CMK (cell line): Measurements from ENCODE around the gene ZNF521.

ENCODE experiments used
- DNase-seq: peaks from one replicate; pipeline ENCODE4 v3.0.0-alpha.2; 2010; ENCODE audit warnings: low read depth

The ZNF521 gene

DNA sequence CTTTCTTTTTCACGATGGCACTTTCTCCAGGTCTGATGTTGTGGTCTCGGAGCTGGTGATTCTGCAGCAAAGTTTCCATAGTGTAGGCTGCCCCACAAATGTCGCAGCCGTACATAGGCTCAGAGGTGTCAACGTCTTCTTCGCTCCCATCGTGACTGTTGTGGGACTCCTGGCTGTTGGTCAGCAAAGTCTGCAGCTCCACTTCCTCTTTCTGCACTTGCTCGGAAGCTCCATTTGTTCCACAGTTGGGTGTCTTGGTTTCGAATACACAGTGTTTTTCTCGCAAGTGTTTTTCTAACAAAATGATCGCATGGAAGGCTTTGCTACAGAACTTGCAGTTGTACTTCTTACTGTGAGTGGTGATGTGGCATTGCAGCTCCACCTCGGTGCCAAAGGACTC is 126.8 kb downstream of the ZNF521 start:
- DNase-seq: no peak

DNA sequence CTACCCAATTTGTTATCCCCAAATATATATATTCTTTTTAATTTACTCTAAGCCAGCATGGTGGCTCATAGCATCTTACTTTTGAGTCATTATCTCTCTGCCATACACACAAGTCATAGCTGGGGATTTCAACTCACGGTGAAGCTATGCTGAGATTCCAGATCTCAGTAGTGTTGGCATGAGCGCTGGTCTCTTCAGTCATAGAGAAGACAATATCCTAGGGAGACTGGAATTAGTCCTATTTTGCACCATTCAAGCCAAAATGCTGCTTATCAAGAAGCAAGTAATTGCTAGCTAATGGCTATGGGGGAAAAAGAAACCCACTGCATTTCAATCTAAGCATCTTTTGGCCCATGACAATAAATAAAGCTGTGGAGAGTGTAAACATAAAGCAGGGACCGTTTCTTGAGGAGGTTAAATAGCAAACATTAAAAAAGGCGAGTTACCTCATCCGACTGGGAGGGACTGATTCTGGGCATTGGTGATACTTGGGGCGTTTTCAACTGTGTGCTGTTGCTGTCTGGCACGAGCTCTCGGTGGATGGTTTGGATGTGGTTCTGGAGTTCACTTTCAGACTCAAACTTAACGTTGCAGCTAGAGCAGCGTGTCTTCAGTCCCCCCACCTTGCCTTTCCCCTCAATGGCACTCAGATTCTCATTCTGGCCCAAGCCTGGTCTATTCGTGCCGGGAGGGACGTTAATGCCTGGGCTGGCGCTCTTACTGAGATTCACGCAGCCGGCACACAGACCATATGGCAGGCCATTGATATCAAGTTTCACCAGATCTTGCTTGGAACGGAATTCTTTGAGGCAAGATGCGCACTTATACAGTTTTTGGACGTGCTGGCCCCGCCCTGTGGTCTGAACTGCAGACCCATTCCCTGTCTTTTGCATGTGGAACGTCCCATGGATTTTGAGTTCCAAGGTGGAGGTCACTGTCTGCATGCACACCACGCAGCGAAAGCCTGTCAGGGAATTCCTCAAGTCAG is 127.8 kb downstream of the ZNF521 start:
- DNase-seq: no peak

DNA sequence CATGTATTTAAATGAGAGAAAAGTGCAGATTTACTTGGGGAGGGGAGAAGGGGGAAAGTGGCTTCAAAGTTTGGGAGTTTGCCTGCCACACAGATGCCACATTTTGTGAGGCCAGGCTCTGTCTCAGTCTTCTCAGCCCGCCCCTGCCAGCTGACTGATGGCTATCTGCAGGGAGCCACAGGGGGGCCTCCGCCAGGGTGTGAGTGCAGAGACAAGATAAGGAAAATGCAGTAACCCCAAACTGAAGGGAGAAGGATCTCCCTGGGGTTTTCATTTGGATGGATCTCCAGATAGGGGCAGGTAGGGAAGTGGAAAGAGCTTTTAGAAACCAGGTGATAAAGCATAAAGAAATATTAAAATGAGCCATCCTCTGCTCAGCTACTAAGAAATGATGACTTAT is 128.8 kb downstream of the ZNF521 start:
- peak; percentile 83 for DNase-seq

DNA sequence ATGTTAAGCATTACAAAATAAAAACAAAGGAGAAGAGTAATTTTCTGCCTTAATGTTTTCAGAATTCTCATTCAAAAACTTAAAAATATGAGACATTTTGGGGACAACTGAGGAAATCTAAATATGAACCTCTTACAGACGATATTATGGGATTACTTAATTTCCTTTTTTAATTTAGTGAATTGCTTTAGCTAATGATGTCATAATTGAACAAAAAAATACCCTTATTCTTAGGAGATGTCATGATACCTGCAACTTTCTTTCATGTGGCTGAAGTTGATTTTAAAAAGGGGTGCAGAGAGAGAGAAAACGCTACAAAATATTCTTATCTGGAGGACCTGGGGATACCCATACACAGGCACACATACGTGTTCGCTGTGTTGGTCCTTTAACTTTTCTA is 129.3 kb downstream of the ZNF521 start:
- no peak for DNase-seq

DNA sequence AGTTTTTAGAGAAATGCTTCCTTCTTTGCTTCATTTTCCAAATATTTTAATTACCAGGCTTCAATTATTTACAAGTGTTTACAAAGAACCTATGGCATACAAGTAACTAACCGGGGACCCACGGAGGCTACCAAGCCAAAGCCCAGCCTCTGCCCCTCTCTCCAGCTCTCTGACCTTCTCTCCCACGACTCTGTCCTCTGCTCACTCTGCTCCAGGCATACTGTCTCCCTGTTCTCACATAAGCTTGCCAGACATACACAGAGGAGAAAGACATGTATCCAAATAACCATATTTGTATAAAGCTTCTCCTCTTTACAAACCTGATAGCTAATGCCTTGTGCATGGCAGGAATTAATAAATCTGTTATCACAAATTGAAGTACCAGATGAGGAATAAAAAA is 141.3 kb downstream of the ZNF521 start:
- DNase-seq: no peak

DNA sequence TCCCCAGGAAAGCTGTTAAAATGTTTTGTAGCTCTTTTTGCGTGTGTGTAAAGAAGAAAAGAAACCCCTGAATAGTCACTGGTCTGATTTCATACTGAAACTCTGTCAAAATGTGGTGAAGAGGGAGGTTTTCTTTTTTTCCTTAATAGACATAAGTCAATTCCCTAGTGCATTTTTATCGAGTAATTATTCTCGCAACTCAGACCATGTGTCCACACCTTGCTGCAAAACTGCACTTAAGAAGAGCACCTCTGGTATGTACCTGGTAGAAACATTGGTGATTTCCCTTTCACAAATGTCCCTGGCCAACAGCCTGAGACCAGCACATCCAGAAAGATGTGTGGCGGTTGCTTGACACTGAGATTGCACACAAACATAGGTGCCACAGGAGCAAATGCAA is 159.9 kb downstream of the ZNF521 start:
- no peak for DNase-seq

DNA sequence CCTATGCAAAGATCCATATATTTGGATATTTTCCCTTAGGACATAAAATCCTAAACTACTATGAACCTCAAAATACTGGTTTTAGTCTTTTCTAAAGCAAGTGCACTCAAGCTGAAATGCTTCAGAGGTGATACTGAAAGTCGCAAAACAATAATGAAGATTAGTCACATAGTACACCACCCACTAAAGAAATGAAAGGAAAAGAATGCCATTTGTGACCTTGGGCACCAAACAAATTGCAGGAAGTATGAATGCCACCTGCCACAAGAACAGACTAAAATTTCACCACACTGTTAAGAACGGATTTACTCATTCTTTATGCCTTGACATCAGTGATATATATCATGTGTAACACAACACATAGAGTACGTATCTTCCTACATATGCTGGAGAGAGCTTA is 161.5 kb downstream of the ZNF521 start:
- no peak for DNase-seq

DNA sequence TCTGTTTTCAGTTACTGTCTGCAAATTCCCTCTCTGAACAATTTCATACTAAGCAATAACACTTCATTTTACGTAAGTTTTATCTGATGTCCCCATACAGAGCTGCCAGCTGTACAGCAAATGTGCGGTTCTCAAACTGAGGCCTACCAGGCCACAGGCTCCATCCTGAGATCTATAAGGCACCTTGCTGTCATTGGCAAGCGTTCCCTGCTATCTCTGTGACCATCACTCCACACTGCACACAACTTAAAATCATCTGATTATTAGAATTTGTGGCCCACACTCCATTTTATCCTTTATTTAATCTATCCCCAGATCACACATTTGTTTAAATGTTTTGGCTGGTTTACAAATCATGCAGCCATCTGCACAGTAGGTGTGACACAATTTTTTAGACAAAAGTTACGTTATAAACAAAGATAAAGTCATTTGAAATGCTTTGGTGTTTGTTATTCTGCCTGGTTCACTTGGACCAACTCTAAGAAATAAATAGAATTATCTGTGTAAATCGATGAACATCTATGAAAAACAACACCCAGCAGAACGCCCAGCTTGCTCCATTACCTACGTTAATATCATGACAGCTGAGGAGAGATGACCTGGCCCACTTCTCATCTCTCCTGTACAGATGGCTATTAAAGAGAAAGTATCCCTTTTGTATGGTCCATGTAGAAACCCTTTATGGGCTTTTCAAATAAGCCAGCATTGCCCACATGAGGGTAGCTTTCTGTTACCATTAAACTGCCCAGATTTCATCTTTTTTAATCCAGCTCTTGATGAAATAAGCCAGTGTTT is 162.4 kb downstream of the ZNF521 start:
- no peak for DNase-seq

DNA sequence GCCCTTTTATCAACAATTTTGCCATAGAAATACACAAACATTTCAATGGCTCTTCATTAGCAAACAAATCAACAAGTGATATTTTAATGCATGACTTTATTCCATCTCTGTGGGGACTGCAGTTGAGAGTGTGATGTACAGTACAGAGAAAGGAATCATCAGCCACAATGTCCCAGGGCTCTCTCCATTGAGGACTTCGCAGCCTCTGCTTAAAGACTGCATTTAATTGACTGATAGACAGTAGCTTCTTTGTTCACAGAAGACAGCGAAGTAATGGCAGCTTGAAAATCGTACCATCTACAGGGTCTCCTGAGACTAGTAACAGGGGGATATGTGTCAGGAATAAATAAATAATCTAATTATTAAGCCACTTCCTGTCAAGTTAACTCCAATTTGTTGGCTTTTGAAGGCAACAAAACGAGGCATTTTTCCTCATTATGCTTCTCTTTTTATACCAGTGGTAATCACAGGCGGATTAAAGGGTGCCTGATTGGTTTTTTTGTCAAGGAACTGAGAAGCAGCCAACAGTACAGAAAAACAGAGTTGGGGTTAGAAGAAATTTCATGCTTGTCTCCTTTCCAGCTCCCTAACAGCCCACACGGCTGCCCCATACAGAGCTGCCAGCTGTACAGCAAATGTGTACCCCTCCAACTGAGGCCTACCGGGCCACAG is 164.3 kb downstream of the ZNF521 start:
- no peak for DNase-seq

DNA sequence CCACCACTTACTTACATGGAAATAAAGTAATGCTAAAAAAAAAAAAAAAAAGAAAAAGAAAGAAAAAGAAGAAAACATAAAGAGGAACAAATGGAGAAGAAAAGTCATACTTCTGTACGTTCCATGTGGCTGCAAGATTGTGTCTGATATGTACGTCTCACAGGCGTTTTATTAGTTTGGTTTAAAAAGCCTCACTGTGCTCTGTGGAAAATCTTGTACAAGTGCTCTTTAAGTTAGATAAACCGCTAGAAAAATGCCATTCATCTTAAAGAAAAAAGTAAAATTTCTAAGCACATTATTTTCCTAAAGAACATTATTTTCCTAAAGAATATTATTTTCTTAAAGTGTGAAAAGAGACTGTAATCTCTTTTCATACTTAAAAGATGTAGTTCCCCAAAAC is 165.1 kb downstream of the ZNF521 start:
- no peak for DNase-seq

DNA sequence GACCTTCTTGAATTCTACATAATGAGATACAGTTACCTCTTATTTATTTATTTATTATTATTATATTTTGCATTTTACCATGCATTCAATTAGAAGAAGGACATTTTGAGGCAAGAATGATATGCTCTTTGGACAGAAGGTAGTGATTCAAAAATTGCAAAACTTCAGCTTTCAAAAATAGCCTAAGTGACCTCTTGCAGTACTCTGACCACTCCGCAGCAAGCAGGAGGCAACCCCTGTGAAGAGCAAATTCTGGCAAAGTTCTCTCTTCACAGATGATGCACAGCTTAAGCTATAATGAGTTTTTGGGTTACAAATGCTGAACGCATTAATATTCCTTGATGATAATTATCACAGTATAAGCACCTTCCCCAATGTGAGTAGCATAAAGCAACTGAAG is 170.0 kb downstream of the ZNF521 start:
- DNase-seq: no peak

DNA sequence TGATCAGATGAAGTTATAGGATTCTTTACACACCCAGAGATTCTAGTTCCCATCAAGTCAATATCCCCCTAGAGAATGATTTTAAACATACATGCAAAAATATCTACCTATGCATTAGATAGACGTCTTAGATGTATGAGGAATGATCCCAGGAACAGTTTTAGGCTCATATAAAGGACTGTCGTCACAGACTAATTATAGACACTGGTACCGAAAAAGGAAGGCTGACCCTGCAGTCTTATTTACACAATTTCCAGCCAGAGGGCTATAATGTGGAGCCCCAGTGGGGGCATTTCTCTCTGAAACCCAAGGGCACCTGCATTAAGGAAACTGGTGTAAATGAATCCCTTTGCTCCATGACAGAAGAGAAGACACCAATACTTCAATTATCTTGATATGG is 170.4 kb downstream of the ZNF521 start:
- DNase-seq: no peak

DNA sequence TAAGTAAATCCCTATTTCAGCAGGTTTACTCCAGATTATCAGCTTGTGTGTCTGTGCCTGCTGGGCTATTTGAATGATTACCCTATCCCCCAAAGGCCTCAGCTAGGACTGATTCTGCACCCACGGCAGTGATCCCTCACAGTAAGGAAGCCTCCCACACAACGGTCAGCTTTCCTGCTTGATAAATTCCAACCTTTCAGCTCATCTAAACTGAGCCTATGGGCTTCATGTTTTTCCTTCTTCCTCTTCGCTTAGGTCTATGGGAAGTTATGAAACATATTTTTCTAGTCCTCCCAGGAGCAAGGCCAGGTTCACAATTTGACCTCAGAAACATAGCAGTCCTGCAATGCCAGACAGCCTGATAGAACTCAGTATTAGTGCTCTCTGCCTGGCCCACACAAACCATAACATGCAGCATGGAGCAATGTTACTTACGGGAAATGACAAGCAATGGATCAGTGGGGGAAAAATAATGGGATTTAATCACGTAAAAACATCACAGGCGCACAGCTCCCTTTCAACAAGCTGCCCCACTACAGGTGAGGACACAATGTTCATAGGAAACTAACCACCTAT is 170.9 kb downstream of the ZNF521 start:
- no peak for DNase-seq

DNA sequence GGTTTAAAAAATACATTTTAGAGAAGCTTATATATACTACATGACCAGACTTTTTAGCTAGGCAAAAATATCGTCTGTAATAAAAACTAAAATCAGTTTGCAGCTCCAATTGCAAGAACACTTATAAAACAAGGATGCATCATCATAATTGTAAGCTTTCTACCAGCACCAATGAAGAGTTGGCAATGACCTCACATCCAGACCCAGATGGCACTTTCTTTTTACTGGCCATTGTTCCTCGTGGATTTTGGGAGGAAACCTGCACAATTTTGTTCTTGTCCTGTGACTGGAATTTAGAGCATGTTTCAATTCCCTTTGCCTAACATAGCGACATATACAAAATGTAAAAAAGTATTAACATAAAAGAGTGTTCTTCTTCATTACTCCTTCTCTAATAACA is 174.3 kb downstream of the ZNF521 start:
- no peak for DNase-seq

DNA sequence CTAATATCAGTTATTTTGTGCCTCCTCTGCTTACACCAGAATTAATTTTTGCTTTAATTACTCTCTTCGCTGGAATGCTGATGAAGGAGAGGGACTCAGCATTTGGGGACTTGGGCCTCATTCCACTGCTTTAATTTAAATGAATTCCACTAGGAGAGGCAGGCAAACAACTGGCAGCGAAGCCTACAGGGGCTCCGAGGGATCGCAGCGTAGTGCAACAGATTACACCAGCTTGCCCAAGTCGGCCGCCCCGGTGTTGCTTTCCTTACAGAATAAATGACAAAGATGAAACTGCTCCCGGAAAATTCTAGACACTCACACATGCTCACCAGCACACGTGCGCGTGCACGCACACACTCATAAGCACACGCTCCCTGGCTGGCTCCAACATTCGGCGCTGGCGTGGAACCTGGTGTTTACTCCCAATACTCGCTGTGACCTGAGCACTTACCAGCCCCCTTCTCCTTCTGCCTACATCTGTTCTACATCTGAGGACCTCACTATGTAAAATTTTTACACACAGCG is 175.4 kb downstream of the ZNF521 start:
- DNase-seq: no peak

DNA sequence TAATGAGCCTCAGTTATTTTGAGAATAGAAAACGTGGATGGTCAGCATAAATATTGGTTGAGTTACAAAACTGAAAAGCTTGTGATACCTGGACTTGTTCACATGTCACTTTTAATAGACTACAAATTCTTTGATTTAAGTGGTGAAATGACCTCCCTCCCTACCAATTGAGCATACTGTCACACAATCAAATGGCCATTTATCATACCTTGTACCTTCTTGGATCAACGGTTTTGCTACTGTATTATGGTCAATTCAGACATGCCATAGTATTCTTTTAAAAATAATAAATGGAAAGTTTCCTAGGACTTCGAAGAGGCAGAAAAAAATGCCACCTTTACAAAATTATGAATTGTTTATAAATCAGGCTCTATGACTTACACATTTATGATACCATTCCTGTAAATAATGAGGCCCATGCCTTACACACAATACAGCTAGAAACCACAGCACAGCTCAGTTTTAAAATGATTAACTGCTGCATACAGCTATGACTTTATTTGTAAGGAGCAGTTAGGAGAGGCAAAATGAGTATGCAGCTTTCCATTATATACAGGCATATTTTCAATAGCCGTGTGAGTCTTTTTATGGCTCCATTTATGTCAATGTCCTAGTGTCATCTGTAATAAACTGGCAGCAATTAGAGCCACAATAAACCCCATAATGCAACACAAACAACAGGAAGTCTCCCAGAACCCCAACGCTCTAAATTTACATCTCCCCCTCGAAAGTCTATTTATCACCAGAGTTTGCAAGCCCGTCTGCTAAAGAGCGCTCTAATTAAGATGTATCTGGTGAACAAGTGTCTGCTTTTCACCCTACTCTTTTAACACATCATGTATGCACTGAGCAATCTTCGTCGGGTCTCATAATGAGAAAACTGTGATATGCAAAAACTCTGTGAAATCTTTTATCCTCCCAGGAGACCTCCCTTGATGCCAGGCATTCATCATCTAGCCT is 176.1 kb downstream of the ZNF521 start:
- no peak for DNase-seq

DNA sequence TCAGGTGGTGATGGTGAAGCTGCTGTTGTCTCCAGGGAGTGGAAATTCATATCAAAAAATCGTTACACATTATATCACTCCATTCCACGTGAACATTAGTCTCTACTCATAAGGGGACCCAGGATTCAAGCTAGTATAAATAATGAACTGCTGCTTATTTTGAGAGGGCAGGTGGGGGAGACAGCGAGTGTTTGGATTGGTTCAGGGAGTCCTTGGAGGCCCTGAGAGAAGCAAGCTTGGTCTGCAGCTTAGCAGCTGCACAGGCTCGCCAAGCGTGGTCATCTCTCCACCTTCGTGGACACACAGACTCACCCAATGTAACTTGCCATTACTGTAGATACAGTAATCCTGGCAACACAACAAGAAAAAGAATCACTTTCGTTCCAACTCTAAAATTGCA is 177.6 kb downstream of the ZNF521 start:
- DNase-seq: no peak

DNA sequence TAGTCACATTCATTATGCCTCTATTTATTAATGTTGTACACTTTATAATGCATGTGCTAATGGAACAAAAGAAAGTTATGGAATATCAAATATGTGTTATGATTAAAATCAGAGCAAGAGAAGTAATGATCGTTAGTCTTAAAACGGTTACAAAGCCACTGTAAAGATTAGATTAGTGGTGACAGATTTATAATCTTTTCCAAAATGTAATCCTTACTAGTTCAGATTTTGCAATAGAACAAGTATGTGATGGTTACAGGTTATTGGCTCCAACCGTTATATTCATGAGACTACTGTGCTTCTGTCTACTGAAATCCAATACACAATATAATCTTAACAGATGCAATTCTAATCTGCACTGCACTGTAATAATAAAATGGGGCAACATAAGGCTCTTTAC is 180.6 kb downstream of the ZNF521 start:
- no peak for DNase-seq

DNA sequence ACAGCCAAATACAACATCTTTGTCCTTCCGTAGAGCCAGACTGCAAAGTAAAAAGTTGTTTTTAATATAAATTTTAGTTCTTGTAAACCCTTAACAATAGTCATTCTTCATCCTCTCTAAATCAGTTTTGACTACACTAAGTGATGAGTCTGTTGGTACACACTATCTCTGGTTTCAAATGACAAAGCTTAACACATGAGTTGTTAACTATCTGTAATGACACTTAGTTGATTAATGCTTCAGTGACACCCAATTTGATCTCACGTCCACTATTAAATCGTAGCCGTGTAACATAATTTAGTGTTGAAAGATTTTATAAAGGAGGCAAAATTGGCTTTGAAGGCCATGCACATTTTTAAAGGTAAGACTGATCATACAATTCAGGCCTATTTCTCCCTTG is 181.6 kb downstream of the ZNF521 start:
- DNase-seq: no peak

DNA sequence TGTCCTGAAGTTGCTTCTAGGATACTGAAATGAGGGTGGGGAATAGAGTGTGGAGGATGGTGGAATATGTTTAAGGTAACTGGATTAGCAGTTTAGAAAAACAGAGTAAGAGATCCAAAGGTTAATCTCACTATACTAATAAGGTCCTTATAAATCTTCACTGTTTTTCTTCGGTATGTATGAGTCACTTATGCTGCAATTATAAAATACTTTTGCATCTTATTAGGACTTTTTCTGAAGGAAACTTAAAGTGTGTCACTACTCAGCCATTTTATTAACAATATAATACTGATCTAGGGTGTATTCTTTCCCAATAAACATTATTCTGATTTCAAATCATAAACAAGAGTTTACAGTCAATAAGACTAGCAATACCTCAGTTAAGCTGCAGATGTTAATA is 182.3 kb downstream of the ZNF521 start:
- DNase-seq: no peak
